T-helper 1 cell treated with Interleukin-12 subunit alpha and Interleukin-12 subunit beta and Interleukin-4 antibody, amounts not matched to agents 30 ng/mL and 1 ng/mL, for 36 hours (primary cell): ENCODE data around the gene PRPF40B. TPM values are rescaled to one million over a fixed set of nuclear protein-coding genes. Genes with fewer than 3 reads are reported as not detected.
"Not testable (repeated sequence)": the region's sequence is repeated elsewhere in the genome, so short reads cannot be mapped to it uniquely, and the experiment has no call there.

Experiments used
- intact Hi-C: fragments of 100-400 bp; cut with micrococcal nuclease; formaldehyde crosslinking; loops from one replicate; pipeline ENCODE4 v1.15.1; 2024
- total RNA-seq: library from RNA; stranded (reverse); gene quantifications from 2 replicates; pipeline ENCODE4 v1.2.3, GENCODE V29; 2022

PRPF40B gene
- total RNA-seq, 1 donor from 2014 or later: 12.2 TPM

GRCh38 chr12:49609059-49609874, 14.1 kb upstream of the PRPF40B start:
- intact Hi-C loops: no loop called here

DNA sequence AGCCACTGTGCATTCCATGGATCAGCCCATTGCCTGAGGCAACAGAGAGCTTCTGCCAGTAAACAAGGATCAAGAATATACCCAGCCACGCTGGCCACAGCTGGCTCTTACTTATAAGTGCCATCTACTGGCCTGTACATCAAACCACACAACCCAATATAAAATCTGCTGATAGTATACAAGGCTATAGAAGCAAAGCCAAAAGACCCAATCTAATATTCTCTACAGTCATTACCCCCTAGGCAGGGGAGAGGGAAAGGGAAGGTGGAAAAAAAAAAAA, 13.5 kb upstream of the PRPF40B start:
- intact Hi-C loops: no loop called here

- intact Hi-C loops: not testable (repeated sequence)
These were observed 12.6 kb upstream of the PRPF40B start for GRCh38 chr12:49610785-49611184.

GRCh38 chr12:49612210-49612609, 11.2 kb upstream of the PRPF40B start:
- intact Hi-C loops: no loop called here

DNA sequence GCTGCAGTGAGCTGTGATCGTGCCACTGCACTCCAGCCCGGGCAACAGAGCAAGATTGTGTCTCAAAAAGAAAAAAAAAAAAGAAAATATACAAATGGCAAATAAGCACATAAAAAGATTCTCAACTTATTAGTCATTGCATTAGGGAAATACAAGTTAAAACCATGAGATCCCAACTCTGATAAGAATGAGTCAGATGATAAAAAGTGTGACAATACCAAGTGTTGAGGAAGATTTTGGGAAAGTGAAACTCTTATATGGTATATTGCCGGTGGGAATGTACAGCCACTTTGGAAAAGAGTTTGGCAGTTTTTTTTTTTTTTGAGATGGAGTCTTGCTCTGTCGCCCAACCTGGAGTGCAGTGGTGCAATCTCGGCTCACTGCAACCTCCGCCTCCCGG, 7.6 kb upstream of the PRPF40B start:
- intact Hi-C loops: no loop called here

GRCh38 chr12:49616533-49617219, 6.7 kb upstream of the PRPF40B start:
- intact Hi-C loops: no loop called here

- intact Hi-C loops: no loop called here
These were observed 4.8 kb upstream of the PRPF40B start for GRCh38 chr12:49618576-49618975.

- intact Hi-C loops: no loop called here
These were observed 4.1 kb upstream of the PRPF40B start for GRCh38 chr12:49619286-49619685.

DNA sequence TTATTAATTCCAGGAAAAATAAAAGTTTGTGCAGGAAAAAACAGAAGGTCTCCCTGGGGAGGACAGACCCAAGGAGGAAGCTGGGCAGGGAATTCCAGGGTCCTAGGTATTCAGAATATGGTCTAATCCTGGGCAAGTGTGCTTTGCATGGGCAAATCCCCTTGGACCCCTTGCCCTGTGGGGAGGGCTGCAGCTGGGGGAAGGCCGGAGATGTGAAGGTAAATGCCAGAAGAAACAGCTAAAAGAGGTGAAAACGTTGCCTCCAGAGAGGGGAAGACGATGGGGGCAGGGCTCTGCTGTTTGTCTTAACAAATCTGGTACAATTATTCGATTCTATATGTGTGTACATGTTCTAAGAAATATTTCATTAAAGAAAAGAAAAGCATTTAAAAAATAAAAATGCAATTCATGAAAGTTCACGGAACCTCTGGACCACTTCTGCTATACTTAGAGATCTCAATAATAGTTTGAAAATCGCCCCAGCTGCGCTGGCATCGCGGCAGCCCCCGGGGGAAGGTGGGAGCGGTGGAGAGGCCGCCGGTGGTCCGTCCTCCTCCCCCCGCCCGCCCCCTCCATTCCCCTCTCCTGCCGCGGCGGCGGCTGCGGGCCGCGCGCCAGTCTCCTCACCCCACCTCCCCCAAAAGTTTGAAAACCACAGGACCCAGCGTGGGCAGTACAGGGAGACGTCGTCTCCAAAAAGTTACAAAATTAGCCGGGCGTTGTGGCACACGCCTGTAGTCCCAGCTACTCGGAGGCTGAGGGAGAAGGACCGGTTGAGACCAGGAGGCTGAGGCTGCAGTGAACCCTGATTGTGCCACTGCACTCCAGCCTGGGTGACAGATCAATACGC, 1.5 kb upstream of the PRPF40B start:
- intact Hi-C loops: loop anchor here (1.0 to 10.0 kb wide), 6 partner anchors 54 to 491 kb away; partner anchors contain the start of genes COX14, MCRS1, SPATS2 and TUBA1A

DNA sequence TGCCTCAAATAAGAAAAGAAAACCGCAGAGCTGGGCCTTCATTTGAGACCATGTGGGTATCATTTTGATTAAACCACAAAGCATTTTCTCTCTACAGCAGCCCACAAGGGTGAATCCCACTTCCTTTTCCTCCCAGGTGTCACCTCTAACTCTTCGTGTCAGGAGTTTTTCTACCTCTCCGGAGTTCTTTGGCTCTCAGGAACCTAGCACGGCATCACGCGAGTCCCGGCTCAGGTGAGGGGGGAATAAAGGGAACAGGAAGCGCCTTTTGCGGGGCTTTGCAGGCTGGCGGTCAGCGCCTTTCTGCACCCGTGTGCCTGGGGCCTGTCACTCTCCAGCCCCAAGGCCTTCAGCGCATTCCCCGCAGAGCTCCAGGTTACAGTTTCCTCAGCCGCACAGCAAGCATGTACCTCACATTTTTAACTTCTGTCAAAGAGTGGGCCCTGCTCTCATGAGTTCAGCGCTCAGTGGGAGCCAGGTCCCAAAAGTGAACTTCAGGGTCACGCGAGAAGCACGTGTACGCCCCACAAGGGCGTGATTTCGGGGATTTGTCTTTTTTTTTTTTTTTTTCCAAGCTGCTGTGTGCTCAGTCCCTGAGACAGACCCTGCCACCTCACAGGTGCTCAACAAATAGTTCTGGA, 740 bp upstream of the PRPF40B start:
- intact Hi-C loops: loop anchor here (1.0 to 10.0 kb wide), 10 partner anchors 41 to 492 kb away; partner anchors contain the start of genes COX14, FMNL3, MCRS1 and NCKAP5L

DNA sequence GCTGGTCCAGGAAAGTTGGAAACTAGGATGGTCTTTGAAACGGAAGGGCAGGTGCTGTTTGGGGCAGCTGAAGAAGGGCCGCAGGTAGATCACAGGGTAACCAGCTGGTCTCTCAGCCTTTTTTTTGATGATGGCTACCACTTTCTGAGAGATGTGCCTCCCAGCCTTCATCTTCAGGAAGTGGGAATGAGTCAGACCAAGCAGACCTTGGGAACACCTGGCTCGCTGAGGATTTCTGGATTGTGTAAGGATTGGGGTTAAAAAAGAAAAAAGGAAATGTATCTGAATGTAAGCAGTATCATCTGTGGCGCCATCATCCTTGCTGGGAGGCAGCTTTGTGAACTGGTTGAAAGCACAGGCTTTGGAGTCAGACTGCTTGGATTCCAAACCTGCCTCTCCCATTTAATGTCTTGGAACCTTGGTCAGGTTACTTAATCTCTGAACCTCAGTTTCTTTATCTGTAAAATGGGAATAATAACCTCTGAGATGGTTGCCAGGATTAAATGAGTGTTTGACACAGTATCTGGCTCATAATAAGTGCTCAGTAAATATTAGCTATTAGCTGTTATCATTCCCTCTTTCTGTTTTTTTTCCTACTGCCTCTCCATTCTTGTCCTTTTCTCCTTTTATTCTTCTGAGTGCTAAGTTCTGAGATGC, 1.7 kb downstream of the PRPF40B start:
- intact Hi-C loops: loop anchor here (5.0 to 10.0 kb wide), 3 partner anchors 258 to 487 kb away; partner anchors contain the start of genes COX14, SPATS2 and TUBA1A

DNA sequence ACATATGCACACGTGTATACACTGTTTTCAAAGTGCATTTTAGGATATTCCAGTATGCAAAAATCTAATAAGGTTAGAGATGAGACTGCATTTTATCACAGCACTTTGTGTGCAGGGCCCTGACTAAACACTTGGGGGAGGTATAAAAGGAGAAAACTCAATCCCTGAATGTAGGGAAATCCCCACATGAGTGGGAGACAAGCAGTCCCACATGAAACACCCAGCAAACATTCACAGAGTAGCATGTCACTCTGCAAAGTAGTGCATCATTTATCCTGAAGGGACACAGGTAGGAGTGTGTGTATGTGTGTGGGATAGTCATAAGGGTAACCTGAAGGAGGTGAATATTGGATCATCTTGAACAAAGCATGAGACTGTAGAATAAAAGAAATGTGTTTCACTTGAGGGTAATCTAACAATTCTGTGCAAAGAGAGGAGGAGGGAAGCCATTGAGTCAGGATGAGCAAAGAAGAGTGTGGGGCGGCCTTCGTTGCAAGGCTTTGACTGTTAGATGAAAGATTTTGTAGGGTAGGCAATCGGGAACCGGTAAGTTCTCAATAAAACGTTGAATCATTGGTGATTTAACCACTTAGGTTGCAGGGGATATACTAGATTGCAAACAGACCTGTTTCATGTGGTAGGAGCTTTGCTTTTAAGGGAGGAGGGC, 2.9 kb downstream of the PRPF40B start:
- intact Hi-C loops: loop anchor here (1.0 to 10.0 kb wide), 3 partner anchors 11 to 442 kb away; partner anchors contain the start of gene TUBA1A

- intact Hi-C loops: loop anchor here (1.0 to 10.0 kb wide), 3 partner anchors 10 to 442 kb away; partner anchors contain the start of gene TUBA1A
These were observed 3.5 kb downstream of the PRPF40B start for GRCh38 chr12:49626836-49627235.

DNA sequence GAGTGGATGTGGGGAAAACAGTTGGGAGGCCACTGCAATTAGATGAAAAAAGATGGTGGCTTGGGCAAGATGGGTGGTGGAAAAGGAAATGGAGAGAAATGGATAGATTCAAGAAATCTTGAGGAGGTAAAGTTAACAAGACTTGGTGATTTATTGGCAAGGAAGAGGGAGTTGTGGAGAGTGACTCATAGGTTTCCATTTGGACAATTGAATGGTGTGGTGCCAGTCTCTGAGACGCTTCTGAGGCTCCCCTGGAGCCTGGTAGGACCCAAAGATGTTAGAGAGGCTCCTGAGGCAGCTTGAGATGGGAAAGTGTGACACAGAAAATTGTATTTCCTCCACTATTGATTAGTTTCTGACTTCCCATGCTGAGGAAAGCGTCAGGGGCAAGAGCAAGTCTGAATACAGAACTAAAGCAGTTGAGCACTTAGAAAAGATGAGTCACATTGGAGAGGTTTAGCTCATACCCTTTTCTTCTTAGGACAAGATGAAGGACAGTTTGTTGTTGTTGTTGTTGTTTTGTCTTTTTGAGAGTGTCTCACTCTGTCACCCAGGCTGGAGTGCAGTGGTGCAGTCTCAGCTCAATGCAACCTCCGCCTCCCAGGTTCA, 4.5 kb downstream of the PRPF40B start:
- intact Hi-C loops: loop anchor here (10.0 kb wide), 1 partner anchor 443 kb away; the partner anchor contains the start of gene TUBA1A

GRCh38 chr12:49631336-49631907, 8.1 kb downstream of the PRPF40B start:
- intact Hi-C loops: no loop called here

DNA sequence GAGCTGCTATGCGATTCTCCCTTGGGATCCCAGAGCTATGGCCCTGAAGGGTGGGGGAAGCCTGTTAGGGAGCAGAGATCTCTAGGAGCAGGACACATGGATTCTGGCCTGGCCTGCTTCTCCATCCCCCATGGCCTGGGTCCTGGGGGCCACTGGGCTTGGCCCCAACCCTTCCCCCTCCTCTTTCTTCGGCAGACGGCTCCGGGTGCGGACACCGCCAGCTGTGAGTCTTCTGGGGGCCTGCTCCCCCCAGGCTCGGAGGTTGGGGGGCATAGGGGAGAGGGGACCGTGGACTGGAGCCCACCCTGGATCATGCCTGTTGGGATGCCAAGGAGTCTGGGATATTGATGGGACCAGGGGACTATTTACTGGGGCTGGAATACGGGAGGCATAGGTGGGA, 9.0 kb downstream of the PRPF40B start:
- intact Hi-C loops: no loop called here

GRCh38 chr12:49632986-49633702, 9.8 kb downstream of the PRPF40B start:
- intact Hi-C loops: no loop called here

DNA sequence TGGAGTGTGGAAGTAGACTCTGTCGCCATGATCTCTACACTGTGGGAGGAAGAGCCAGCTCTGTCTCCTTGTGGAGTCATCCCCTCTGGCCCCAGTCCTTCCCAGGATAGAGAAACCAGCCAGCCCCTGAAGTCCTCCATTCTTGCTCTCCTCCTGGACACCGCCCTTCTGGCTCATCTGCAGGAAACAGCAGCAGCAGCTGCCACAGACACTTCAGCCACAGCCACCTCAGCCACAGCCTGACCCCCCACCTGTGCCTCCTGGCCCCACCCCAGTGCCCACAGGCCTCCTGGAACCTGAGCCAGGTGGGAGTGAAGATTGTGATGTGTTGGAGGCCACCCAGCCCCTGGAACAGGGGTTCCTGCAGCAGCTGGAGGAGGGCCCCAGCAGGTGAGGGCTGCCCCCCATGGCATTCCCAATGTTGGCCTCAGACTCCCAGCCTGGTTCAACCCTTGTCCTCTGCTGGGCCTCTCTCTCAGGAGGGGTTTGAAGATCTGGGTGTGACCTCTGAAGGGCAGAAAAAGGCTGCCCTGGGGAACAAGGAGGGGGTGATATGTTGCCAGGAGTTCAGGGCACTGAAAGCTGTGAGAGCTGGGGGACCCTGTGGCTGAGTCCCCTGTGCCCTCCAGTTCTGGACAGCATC, 10.5 kb downstream of the PRPF40B start:
- intact Hi-C loops: no loop called here
